Vagina (tissue), 2 donors: Measurements from ENCODE around the gene F5.

Experiments used
- CTCF ChIP-seq, 3 experiments: fragments of 450-650 bp in 2 of 3; fragments of 200-600 bp in 1 of 3; sonication (generic) in 1 of 3; IDR thresholded peaks; one replicate each; pipeline ENCODE4 v1.5.1; 2017 to 2019; ENCODE audit warnings: antibody characterized with exemption in 3 of 3, mild to moderate bottlenecking in 2 of 3, moderate library complexity in 2 of 3
- POLR2AphosphoS5 ChIP-seq, 2 donors: sonication (generic); formaldehyde crosslinking; IDR thresholded peaks; one replicate each; pipeline ENCODE4 v1.9.0; 2017; ENCODE audit warnings: antibody characterized with exemption in 2 of 2, mild to moderate bottlenecking in 2 of 2, low read depth in 1 of 2; ENCODE audit not compliant: insufficient read depth in 1 of 2

- no peak for TF ChIP-seq CTCF (IDR thresholded peaks at IDR 0.05)
- no peak for TF ChIP-seq POLR2AphosphoS5 (IDR thresholded peaks at IDR 0.05; ENCODE audit: insufficient read depth in 1 of 2, low read depth in 1 of 2)
Observed at GRCh38 chr1:169514566-169515270, 71.6 kb downstream of the F5 start.
